Measurements from ENCODE around the gene CFAP45. TPM values are rescaled to one million over a fixed set of nuclear protein-coding genes. Genes with fewer than 3 reads are reported as not detected.

CFAP45 gene
- total and polyA plus RNA-seq, 9 of the 15 experiments (the other 6 are each of a cell fraction or from before 2014, with no cell fraction given), result 0.65 to 2.4 (median 1.5) TPM

DNA sequence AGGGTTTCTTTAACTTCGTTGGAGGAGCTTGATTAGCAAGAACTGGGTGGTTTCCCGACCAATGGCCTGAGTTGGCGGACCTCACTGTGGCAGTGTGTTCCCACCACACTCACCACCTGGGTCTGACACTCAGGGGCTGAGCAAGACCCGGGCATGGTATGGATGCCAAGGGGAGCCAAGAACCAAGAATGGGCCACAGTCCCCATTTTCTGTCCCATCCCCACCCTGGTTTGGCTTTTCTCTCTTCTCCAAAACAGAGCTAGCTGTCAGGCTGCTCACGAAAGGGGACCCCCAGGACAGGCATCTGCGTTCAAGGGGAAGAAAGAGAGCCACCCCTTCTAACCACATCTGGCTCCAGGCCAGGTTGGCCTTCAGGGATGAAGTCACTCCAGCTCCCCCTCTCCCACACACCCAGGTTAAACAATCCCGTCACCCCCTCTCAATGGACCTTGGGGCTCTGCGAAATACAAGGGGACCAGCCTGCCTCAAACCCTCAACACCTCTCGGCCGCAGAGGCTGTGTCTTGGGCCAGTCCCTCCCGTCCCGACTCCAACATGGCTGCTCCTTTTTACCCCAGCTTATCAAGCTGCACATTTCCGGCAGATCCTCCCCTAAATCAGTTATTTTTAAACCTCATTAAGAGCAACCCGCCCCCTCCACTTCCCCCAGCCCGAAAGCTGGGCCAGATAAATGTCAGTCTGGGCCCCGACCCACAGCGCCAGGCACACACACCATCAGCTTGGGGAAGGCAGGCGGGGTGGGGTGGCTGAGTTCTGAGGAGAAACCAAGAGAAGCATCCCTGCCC lies 21.9 kb upstream of the CFAP45 start (continued):
- no peak for TF ChIP-seq NFYB (IDR thresholded peaks at IDR 0.05; ENCODE audit: extremely low read depth, insufficient read length)
- TF ChIP-seq, protein P1, sequence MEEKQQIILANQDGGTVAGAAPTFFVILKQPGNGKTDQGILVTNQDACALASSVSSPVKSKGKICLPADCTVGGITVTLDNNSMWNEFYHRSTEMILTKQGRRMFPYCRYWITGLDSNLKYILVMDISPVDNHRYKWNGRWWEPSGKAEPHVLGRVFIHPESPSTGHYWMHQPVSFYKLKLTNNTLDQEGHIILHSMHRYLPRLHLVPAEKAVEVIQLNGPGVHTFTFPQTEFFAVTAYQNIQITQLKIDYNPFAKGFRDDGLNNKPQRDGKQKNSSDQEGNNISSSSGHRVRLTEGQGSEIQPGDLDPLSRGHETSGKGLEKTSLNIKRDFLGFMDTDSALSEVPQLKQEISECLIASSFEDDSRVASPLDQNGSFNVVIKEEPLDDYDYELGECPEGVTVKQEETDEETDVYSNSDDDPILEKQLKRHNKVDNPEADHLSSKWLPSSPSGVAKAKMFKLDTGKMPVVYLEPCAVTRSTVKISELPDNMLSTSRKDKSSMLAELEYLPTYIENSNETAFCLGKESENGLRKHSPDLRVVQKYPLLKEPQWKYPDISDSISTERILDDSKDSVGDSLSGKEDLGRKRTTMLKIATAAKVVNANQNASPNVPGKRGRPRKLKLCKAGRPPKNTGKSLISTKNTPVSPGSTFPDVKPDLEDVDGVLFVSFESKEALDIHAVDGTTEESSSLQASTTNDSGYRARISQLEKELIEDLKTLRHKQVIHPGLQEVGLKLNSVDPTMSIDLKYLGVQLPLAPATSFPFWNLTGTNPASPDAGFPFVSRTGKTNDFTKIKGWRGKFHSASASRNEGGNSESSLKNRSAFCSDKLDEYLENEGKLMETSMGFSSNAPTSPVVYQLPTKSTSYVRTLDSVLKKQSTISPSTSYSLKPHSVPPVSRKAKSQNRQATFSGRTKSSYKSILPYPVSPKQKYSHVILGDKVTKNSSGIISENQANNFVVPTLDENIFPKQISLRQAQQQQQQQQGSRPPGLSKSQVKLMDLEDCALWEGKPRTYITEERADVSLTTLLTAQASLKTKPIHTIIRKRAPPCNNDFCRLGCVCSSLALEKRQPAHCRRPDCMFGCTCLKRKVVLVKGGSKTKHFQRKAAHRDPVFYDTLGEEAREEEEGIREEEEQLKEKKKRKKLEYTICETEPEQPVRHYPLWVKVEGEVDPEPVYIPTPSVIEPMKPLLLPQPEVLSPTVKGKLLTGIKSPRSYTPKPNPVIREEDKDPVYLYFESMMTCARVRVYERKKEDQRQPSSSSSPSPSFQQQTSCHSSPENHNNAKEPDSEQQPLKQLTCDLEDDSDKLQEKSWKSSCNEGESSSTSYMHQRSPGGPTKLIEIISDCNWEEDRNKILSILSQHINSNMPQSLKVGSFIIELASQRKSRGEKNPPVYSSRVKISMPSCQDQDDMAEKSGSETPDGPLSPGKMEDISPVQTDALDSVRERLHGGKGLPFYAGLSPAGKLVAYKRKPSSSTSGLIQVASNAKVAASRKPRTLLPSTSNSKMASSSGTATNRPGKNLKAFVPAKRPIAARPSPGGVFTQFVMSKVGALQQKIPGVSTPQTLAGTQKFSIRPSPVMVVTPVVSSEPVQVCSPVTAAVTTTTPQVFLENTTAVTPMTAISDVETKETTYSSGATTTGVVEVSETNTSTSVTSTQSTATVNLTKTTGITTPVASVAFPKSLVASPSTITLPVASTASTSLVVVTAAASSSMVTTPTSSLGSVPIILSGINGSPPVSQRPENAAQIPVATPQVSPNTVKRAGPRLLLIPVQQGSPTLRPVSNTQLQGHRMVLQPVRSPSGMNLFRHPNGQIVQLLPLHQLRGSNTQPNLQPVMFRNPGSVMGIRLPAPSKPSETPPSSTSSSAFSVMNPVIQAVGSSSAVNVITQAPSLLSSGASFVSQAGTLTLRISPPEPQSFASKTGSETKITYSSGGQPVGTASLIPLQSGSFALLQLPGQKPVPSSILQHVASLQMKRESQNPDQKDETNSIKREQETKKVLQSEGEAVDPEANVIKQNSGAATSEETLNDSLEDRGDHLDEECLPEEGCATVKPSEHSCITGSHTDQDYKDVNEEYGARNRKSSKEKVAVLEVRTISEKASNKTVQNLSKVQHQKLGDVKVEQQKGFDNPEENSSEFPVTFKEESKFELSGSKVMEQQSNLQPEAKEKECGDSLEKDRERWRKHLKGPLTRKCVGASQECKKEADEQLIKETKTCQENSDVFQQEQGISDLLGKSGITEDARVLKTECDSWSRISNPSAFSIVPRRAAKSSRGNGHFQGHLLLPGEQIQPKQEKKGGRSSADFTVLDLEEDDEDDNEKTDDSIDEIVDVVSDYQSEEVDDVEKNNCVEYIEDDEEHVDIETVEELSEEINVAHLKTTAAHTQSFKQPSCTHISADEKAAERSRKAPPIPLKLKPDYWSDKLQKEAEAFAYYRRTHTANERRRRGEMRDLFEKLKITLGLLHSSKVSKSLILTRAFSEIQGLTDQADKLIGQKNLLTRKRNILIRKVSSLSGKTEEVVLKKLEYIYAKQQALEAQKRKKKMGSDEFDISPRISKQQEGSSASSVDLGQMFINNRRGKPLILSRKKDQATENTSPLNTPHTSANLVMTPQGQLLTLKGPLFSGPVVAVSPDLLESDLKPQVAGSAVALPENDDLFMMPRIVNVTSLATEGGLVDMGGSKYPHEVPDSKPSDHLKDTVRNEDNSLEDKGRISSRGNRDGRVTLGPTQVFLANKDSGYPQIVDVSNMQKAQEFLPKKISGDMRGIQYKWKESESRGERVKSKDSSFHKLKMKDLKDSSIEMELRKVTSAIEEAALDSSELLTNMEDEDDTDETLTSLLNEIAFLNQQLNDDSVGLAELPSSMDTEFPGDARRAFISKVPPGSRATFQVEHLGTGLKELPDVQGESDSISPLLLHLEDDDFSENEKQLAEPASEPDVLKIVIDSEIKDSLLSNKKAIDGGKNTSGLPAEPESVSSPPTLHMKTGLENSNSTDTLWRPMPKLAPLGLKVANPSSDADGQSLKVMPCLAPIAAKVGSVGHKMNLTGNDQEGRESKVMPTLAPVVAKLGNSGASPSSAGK (IDR thresholded peaks at IDR 0.05), result no peak
- no peak for TF ChIP-seq ZNF23 (CRISPR knock-in tag; IDR thresholded peaks at IDR 0.05)
- TF ChIP-seq MEF2D (tag; conservative IDR thresholded peaks at IDR 0.05; ENCODE audit: low read depth), result peak; percentile 71; the same call in 1 of the 2 replicates
- TF ChIP-seq, protein P2, sequence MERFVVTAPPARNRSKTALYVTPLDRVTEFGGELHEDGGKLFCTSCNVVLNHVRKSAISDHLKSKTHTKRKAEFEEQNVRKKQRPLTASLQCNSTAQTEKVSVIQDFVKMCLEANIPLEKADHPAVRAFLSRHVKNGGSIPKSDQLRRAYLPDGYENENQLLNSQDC (CRISPR knock-in tag; IDR thresholded peaks at IDR 0.05), result no peak
- no peak for TF ChIP-seq ZNF263 (CRISPR knock-in tag; IDR thresholded peaks at IDR 0.05; ENCODE audit: borderline replicate concordance)
- no peak for TF ChIP-seq SRSF9 (IDR thresholded peaks at IDR 0.05; ENCODE audit: borderline replicate concordance, low read depth, low read length)
- TF ChIP-seq SMAD2 (IDR thresholded peaks at IDR 0.05; ENCODE audit: low read depth, low read length), result no peak
- TF ChIP-seq, protein P3, sequence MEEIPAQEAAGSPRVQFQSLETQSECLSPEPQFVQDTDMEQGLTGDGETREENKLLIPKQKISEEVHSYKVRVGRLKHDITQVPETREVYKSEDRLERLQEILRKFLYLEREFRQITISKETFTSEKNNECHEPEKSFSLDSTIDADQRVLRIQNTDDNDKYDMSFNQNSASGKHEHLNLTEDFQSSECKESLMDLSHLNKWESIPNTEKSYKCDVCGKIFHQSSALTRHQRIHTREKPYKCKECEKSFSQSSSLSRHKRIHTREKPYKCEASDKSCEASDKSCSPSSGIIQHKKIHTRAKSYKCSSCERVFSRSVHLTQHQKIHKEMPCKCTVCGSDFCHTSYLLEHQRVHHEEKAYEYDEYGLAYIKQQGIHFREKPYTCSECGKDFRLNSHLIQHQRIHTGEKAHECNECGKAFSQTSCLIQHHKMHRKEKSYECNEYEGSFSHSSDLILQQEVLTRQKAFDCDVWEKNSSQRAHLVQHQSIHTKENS (CRISPR knock-in tag; IDR thresholded peaks at IDR 0.05), result no peak
- no peak; the same call in 1 of the 2 replicates for TF ChIP-seq RBFOX2 (IDR thresholded peaks at IDR 0.05; ENCODE audit: low read depth, low read length)
- TF ChIP-seq MED1 (CRISPR knock-in tag; IDR thresholded peaks at IDR 0.05; ENCODE audit: borderline replicate concordance), result no peak
- no peak for TF ChIP-seq SOX6 (IDR thresholded peaks at IDR 0.05)
- 0 out of 2 replicates have a peak, but pooled peaks have one; percentile 64 for TF ChIP-seq POLR2AphosphoS5 (IDR thresholded peaks at IDR 0.05; ENCODE audit: control insufficient read depth, insufficient read depth, low read depth, low read length)
- TF ChIP-seq MTA1 (IDR thresholded peaks at IDR 0.05; ENCODE audit: borderline replicate concordance), result no peak
- TF ChIP-seq RBM15 (IDR thresholded peaks at IDR 0.05; ENCODE audit: insufficient read depth, low read length), result no peak

Data from K562 (cell line).